ENCODE measurements around the gene TSPAN1. TPM values are rescaled to one million over a fixed set of nuclear protein-coding genes. Genes with fewer than 3 reads are reported as not detected.

Gene TSPAN1
- total RNA-seq, 1 donor from 2014 or later, result 1.1 TPM

DNA sequence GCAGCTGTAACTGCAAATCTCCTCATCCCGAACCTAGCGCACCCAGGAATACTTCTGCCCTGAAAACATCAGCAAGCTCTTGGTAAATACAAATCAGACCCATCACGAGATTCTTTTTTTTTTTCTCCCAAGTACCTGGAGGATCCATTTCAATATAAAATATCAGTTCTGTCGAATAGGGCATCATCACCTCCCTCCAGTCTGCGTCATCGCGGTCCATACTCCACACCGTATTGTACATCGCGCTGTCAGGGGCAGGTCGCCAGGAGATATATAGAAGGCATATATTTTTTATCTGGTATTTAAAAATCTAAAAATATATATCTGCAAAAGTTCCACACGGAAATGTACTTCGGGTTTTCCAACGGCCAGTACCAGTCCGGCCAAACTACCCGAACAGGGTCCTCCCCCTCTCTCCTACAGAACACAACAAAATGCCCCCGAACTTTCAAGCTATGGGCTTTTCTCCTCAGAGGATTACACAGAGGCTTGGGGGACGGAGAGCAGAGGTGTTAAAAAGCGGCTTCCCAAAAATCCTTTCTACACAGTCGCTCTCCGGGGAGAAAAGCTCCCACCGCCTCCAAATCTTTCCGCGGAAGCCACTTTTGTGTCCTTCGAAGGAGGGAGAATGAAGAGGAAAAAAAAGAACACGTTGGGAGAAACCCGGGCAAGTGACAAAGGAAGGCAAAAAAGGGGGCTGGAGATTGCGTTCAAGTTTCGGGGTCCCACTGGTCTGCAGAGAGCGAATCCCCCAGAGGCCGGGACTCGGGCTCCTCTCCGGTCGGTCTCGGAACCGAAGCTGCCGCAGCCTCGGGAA, 43.0 kb upstream of the TSPAN1 start:
- Mint-ChIP-seq H3K9me3 (ENCODE audit: unreplicated experiment) (no peaks in the 10 kb centered on the region), H3K4me3 (ENCODE audit: unreplicated experiment) (peak overlapping the region; percentile 97), H3K4me1 (ENCODE audit: unreplicated experiment) (peaks cover 18% of the 10 kb centered on the region), H3K27ac (ENCODE audit: unreplicated experiment) (peak overlapping the region; percentile 100), H3K36me3 (ENCODE audit: low read depth, unreplicated experiment) (peaks cover 5% of the 10 kb centered on the region), H3K27me3 (ENCODE audit: unreplicated experiment) (peaks cover 14% of the 10 kb centered on the region)
- DNase-seq (ENCODE audit: low spot score), result no peak
- TF ChIP-seq, protein P1, sequence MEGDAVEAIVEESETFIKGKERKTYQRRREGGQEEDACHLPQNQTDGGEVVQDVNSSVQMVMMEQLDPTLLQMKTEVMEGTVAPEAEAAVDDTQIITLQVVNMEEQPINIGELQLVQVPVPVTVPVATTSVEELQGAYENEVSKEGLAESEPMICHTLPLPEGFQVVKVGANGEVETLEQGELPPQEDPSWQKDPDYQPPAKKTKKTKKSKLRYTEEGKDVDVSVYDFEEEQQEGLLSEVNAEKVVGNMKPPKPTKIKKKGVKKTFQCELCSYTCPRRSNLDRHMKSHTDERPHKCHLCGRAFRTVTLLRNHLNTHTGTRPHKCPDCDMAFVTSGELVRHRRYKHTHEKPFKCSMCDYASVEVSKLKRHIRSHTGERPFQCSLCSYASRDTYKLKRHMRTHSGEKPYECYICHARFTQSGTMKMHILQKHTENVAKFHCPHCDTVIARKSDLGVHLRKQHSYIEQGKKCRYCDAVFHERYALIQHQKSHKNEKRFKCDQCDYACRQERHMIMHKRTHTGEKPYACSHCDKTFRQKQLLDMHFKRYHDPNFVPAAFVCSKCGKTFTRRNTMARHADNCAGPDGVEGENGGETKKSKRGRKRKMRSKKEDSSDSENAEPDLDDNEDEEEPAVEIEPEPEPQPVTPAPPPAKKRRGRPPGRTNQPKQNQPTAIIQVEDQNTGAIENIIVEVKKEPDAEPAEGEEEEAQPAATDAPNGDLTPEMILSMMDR (IDR thresholded peaks at IDR 0.05; ENCODE audit: unreplicated experiment), result no peak

- TF ChIP-seq, protein P1 (IDR thresholded peaks at IDR 0.05; ENCODE audit: unreplicated experiment), result no peak
- peak within 1 kb of the TSS; percentile 97 for H3K4me3 Mint-ChIP-seq (ENCODE audit: unreplicated experiment)
- H3K4me1 Mint-ChIP-seq (ENCODE audit: unreplicated experiment), result peaks cover 18% of the 10 kb centered on the region
- peak; percentile 96 for DNase-seq (ENCODE audit: low spot score)
- peak within 1 kb of the TSS; percentile 100 for H3K27ac Mint-ChIP-seq (ENCODE audit: unreplicated experiment)
- H3K9me3 Mint-ChIP-seq (ENCODE audit: unreplicated experiment), result no peaks in the 10 kb centered on the region
- peaks cover 5% of the 10 kb centered on the region for H3K36me3 Mint-ChIP-seq (ENCODE audit: low read depth, unreplicated experiment)
- peaks cover 14% of the 10 kb centered on the region for H3K27me3 Mint-ChIP-seq (ENCODE audit: unreplicated experiment)
Observed at GRCh38 chr1:46132529-46133180, 42.2 kb upstream of the TSPAN1 start, which contains the start of gene PIK3R3. TSS of gene PIK3R3 (minus strand) at chr1:46132629. CDS start at chr1:46131952, 677 bp downstream.

DNA sequence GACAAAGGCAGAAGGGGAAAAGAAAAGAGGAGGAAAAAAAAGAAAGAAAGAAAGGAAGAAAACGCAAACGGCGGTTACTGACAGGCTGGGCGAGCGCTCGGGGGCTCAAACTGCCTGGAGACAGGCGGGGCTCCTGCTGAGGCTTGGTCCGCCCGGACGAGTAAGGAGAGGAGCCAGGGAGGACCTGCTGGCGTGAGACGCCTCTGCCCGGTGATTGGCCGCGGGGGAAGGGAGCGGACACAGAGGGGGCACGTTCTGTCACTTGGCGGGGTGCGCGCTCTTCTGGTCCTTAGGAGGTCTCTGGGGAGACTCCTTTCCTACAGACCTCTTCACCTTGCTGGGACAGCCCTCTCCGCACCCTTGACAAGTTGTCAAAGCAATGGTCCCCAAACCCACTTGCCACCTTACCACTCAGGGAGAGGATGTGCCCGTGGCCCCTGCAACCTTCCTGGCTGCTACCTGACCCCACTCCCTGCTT, 41.7 kb upstream of the TSPAN1 start:
- Mint-ChIP-seq H3K4me1 (ENCODE audit: unreplicated experiment) (peaks cover 18% of the 10 kb centered on the region), H3K27ac (ENCODE audit: unreplicated experiment) (peak overlapping the region; percentile 100), H3K4me3 (ENCODE audit: unreplicated experiment) (peak overlapping the region; percentile 97), H3K9me3 (ENCODE audit: unreplicated experiment) (no peaks in the 10 kb centered on the region), H3K36me3 (ENCODE audit: low read depth, unreplicated experiment) (peaks cover 5% of the 10 kb centered on the region), H3K27me3 (ENCODE audit: unreplicated experiment) (peaks cover 14% of the 10 kb centered on the region)
- TF ChIP-seq, protein P1 (IDR thresholded peaks at IDR 0.05; ENCODE audit: unreplicated experiment), result no peak
- DNase-seq (ENCODE audit: low spot score), result no peak

DNA sequence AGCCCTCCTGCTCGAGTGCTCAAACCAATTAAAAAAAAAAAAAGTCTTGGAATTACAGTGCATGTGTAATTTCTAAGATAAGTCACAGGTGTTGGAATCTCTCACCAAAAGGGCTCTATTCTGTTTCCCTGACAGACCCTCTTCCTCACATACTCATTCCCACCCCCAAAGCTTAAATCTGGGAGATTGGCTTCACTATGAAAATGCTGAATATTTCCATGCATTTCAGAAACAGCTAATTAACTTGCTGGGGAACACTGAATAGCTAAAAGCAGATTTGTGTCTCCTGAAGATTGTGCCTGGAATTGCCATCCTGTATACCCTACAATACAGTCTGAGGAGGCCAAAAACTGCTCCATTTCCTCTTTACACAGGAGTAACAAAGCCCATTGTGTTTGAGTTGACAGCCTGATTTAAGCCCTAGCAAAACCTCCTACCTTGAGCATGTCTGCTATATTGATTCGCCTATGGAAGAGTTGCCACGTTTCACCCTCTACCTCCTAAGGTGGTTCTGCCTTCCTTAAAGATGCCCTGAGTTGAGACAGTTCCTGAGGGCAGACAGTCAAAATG, 41.0 kb upstream of the TSPAN1 start:
- TF ChIP-seq, protein P1 (IDR thresholded peaks at IDR 0.05; ENCODE audit: unreplicated experiment), result no peak
- Mint-ChIP-seq H3K27me3 (ENCODE audit: unreplicated experiment) (peaks cover 14% of the 10 kb centered on the region), H3K9me3 (ENCODE audit: unreplicated experiment) (no peaks in the 10 kb centered on the region), H3K36me3 (ENCODE audit: low read depth, unreplicated experiment) (peaks cover 5% of the 10 kb centered on the region), H3K27ac (ENCODE audit: unreplicated experiment) (peak overlapping the region; percentile 100), H3K4me1 (ENCODE audit: unreplicated experiment) (peaks cover 18% of the 10 kb centered on the region), H3K4me3 (ENCODE audit: unreplicated experiment) (peak overlapping the region; percentile 97)
- DNase-seq (ENCODE audit: low spot score), result no peak
